ENCODE data around the gene MYH11. TPM values are rescaled to one million over a fixed set of nuclear protein-coding genes. Genes with fewer than 3 reads are reported as not detected.

Gene MYH11
- total and polyA plus RNA-seq, 4 experiments from 2014 or later, result 0.26 to 1.9 TPM; not detected in 2

- CTCF ChIA-PET (ENCODE audit: partially characterized antibody), result no interaction called here
- H3K27me3 ChIP-seq (ENCODE audit: insufficient read depth, low read length), result no peaks in the 10 kb centered on the region
- H3K4me3 ChIP-seq (ENCODE audit: low read length in 2 of 2), result no peak overlapping the region
- DNase-seq, result no peak
- Mint-ChIP-seq H3K36me3 (no peaks in the 10 kb centered on the region), H3K9me3 (no peaks in the 10 kb centered on the region), H3K4me3 (no peak overlapping the region), H3K27ac (no peak overlapping the region), H3K4me1 (no peaks in the 10 kb centered on the region), H3K27me3 (peaks cover 9 to 14% of the 10 kb centered on the region in 2 donors)
- POLR2A ChIA-PET (ENCODE audit: partially characterized antibody), result no interaction called here
- no peaks in the 10 kb centered on the region for H3K4me1 ChIP-seq (ENCODE audit: insufficient read depth, low read length)
- intact Hi-C loops (cut with micrococcal nuclease), result no loop called here
- no peak overlapping the region for H3K27ac ChIP-seq (ENCODE audit: low read depth, low read length)
- no peaks in the 10 kb centered on the region for H3K36me3 ChIP-seq (ENCODE audit: insufficient read depth, low read length)
- H3K9me3 ChIP-seq (ENCODE audit: control insufficient read depth in 1 of 2, low read length in 2 of 2), result no peaks in the 10 kb centered on the region
Observed at GRCh38 chr16:15778204-15778743, 78.6 kb downstream of the MYH11 start.

DNA sequence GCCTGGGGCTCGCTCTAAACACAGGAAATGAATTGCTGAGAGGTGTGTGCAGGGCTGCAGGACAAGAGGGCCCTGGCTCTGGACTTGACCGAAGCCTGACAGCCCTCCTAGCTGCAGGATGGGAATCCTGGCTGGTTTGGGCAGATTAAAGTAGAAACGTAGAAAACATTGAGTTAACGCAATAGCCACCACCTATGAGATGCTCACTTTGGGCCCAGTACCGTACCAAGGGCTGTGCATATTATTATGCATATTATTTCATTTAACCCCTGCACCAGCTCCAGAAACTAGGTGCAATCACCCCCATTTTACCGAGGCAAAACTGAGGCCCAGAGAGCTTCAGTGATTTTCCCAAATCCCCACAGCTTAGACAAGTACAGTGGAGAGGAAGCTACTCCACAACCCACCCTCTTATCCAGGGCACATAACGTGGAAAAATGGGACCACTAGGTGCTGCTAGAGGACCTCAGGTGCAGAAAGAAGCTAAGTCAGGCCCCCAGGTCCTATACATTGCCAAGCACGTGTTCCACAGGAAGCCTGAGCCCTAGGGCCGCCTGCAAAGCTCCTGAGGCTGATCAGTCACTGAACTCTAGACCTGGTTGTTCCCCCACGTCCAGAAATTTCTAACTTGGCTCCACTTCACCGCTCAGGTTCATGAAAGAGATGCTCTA lies 79.2 kb downstream of the MYH11 start:
- DNase-seq, result no peak
- no peaks in the 10 kb centered on the region for H3K36me3 Mint-ChIP-seq
- H3K27me3 Mint-ChIP-seq, result peaks cover 9 to 14% of the 10 kb centered on the region in 2 donors
- H3K4me3 Mint-ChIP-seq, result no peak overlapping the region
- Histone ChIP-seq H3K36me3 (ENCODE audit: insufficient read depth, low read length) (no peaks in the 10 kb centered on the region), H3K4me3 (ENCODE audit: low read length in 2 of 2) (no peak overlapping the region), H3K4me1 (ENCODE audit: insufficient read depth, low read length) (no peaks in the 10 kb centered on the region), H3K27ac (ENCODE audit: low read depth, low read length) (no peak overlapping the region), H3K9me3 (ENCODE audit: control insufficient read depth in 1 of 2, low read length in 2 of 2) (no peaks in the 10 kb centered on the region), H3K27me3 (ENCODE audit: insufficient read depth, low read length) (no peaks in the 10 kb centered on the region)
- intact Hi-C loops (cut with micrococcal nuclease), result no loop called here
- no peak overlapping the region for H3K27ac Mint-ChIP-seq
- H3K9me3 Mint-ChIP-seq, result no peaks in the 10 kb centered on the region
- no peaks in the 10 kb centered on the region for H3K4me1 Mint-ChIP-seq
- CTCF ChIA-PET (ENCODE audit: partially characterized antibody), result interaction anchor here (1.2 kb wide), 1 partner anchor 13 kb away, joined by 3 read pairs; no protein-coding TSS in a partner anchor
- POLR2A ChIA-PET (ENCODE audit: partially characterized antibody), result no interaction called here

DNA sequence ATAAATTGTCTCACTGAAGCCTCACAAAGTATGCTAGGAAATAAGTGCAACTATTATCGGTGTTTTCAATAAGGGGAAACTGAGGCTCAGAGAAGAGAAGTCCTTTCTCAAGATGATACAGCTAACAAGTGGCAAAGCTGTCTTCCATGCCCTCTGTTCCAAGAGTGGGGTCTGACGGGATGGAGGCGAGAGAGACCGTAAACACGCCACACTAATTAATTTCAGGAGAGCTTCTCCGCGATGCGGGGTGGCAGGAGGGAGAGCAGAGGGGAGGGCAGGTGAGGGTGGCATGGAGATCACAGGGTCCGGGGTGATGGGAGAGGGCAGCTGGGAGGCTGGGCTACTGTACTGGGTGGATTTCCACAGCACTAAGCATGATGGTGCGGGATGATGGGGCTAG lies 80.3 kb downstream of the MYH11 start:
- Histone ChIP-seq H3K4me3 (ENCODE audit: low read length in 2 of 2) (no peak overlapping the region), H3K27me3 (ENCODE audit: insufficient read depth, low read length) (no peaks in the 10 kb centered on the region), H3K27ac (ENCODE audit: low read depth, low read length) (no peak overlapping the region), H3K9me3 (ENCODE audit: control insufficient read depth in 1 of 2, low read length in 2 of 2) (no peaks in the 10 kb centered on the region), H3K36me3 (ENCODE audit: insufficient read depth, low read length) (no peaks in the 10 kb centered on the region), H3K4me1 (ENCODE audit: insufficient read depth, low read length) (no peaks in the 10 kb centered on the region)
- intact Hi-C loops (cut with micrococcal nuclease), result no loop called here
- H3K4me1 Mint-ChIP-seq, result no peaks in the 10 kb centered on the region
- no peaks in the 10 kb centered on the region for H3K36me3 Mint-ChIP-seq
- POLR2A ChIA-PET (ENCODE audit: partially characterized antibody), result no interaction called here
- no peak overlapping the region for H3K27ac Mint-ChIP-seq
- DNase-seq, result no peak
- no peaks in the 10 kb centered on the region for H3K9me3 Mint-ChIP-seq
- CTCF ChIA-PET (ENCODE audit: partially characterized antibody), result interaction anchor here (1.2 kb wide), 1 partner anchor 12 kb away, joined by 3 read pairs; no protein-coding TSS in a partner anchor
- peaks cover 9 to 15% of the 10 kb centered on the region in 2 donors for H3K27me3 Mint-ChIP-seq
- H3K4me3 Mint-ChIP-seq, result no peak overlapping the region

DNA sequence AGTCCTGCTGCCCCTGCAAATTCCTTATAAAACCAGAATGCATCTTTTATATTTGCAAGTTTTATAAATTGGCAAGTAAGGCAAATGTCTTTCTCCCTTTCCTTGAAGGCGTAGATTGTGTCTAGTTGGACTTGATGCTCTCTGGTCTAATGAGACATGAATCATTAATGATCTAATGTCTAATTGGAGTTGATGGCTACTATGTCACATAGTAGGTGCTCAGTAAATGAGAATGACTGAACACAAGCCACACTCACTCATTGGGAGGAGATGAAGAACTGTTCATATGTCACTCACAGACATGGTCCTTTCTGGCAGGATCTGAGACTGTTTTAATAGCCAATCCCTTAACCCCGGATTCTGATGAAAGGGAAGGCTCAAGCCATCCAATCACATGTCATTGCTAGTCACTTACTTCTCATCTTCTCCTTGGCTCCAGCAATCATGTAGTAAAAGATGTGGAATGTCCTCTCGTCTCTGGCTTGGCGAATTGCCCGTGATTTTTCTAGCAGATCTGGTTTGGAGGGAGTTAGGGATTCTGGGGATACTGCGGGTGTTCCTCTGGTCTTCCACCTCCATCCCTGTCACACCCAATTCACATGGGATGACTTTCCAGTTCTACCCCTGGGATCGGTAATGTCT lies 81.0 kb downstream of the MYH11 start:
- H3K27me3 Mint-ChIP-seq, result peaks cover 9 to 13% of the 10 kb centered on the region in 2 donors
- no peak overlapping the region for H3K4me3 ChIP-seq (ENCODE audit: low read length in 2 of 2)
- H3K4me1 Mint-ChIP-seq, result no peaks in the 10 kb centered on the region
- H3K27me3 ChIP-seq (ENCODE audit: insufficient read depth, low read length), result no peaks in the 10 kb centered on the region
- no peak for DNase-seq
- intact Hi-C loops (cut with micrococcal nuclease), result no loop called here
- H3K9me3 ChIP-seq (ENCODE audit: control insufficient read depth in 1 of 2, low read length in 2 of 2), result no peaks in the 10 kb centered on the region
- no peak overlapping the region for H3K4me3 Mint-ChIP-seq
- ChIA-PET CTCF (ENCODE audit: partially characterized antibody) (no interaction called here), POLR2A (ENCODE audit: partially characterized antibody) (no interaction called here)
- no peaks in the 10 kb centered on the region for H3K4me1 ChIP-seq (ENCODE audit: insufficient read depth, low read length)
- no peaks in the 10 kb centered on the region for H3K9me3 Mint-ChIP-seq
- no peaks in the 10 kb centered on the region for H3K36me3 ChIP-seq (ENCODE audit: insufficient read depth, low read length)
- no peak overlapping the region for H3K27ac Mint-ChIP-seq
- H3K27ac ChIP-seq (ENCODE audit: low read depth, low read length), result no peak overlapping the region
- H3K36me3 Mint-ChIP-seq, result no peaks in the 10 kb centered on the region

DNA sequence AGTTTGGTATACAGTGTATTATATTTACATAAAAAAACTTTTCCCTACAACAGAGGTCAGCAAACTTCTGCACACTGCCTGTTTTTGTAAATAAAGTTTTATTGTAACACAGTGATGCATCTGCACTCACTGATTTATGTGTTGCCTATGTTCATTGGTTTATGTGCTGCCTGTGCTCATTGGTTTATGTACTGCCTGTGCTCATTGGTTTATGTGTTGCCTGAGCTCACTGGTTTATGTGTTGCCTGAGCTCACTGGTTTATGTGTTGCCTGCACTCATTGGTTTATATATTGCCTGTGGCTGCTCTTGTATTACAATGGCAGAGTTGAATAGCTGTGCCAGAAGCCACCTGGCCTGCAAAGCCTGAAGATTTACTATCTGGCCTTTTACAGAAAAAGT lies 81.6 kb downstream of the MYH11 start:
- no peaks in the 10 kb centered on the region for H3K4me1 Mint-ChIP-seq
- no peaks in the 10 kb centered on the region for H3K36me3 Mint-ChIP-seq
- ChIA-PET CTCF (ENCODE audit: partially characterized antibody) (interaction anchor here (1.2 kb wide), 1 partner anchor 10 kb away, joined by 3 read pairs; no protein-coding TSS in a partner anchor), POLR2A (ENCODE audit: partially characterized antibody) (no interaction called here)
- no peaks in the 10 kb centered on the region for H3K9me3 Mint-ChIP-seq
- Histone ChIP-seq H3K27me3 (ENCODE audit: insufficient read depth, low read length) (no peaks in the 10 kb centered on the region), H3K36me3 (ENCODE audit: insufficient read depth, low read length) (no peaks in the 10 kb centered on the region), H3K27ac (ENCODE audit: low read depth, low read length) (no peak overlapping the region), H3K4me3 (ENCODE audit: low read length in 2 of 2) (no peak overlapping the region), H3K4me1 (ENCODE audit: insufficient read depth, low read length) (no peaks in the 10 kb centered on the region), H3K9me3 (ENCODE audit: control insufficient read depth in 1 of 2, low read length in 2 of 2) (no peaks in the 10 kb centered on the region)
- peaks cover 9 to 11% of the 10 kb centered on the region in 2 donors for H3K27me3 Mint-ChIP-seq
- intact Hi-C loops (cut with micrococcal nuclease), result no loop called here
- no peak overlapping the region for H3K27ac Mint-ChIP-seq
- DNase-seq, result no peak
- H3K4me3 Mint-ChIP-seq, result no peak overlapping the region

GRCh38 chr16:15773968-15774367 lies 82.9 kb downstream of the MYH11 start:
- DNase-seq, result no peak
- H3K9me3 ChIP-seq (ENCODE audit: control insufficient read depth in 1 of 2, low read length in 2 of 2), result no peaks in the 10 kb centered on the region
- no peaks in the 10 kb centered on the region for H3K36me3 ChIP-seq (ENCODE audit: insufficient read depth, low read length)
- CTCF ChIA-PET (ENCODE audit: partially characterized antibody), result interaction anchor here (1.8 kb wide), 1 partner anchor 10 kb away, joined by 5 read pairs; no protein-coding TSS in a partner anchor
- Mint-ChIP-seq H3K9me3 (no peaks in the 10 kb centered on the region), H3K27me3 (peaks cover 9 to 11% of the 10 kb centered on the region in 2 donors), H3K27ac (no peak overlapping the region), H3K4me3 (no peak overlapping the region), H3K36me3 (no peaks in the 10 kb centered on the region), H3K4me1 (no peaks in the 10 kb centered on the region)
- H3K4me1 ChIP-seq (ENCODE audit: insufficient read depth, low read length), result no peaks in the 10 kb centered on the region
- no peak overlapping the region for H3K4me3 ChIP-seq (ENCODE audit: low read length in 2 of 2)
- POLR2A ChIA-PET (ENCODE audit: partially characterized antibody), result no interaction called here
- H3K27ac ChIP-seq (ENCODE audit: low read depth, low read length), result no peak overlapping the region
- intact Hi-C loops (cut with micrococcal nuclease), result no loop called here
- H3K27me3 ChIP-seq (ENCODE audit: insufficient read depth, low read length), result no peaks in the 10 kb centered on the region

DNA sequence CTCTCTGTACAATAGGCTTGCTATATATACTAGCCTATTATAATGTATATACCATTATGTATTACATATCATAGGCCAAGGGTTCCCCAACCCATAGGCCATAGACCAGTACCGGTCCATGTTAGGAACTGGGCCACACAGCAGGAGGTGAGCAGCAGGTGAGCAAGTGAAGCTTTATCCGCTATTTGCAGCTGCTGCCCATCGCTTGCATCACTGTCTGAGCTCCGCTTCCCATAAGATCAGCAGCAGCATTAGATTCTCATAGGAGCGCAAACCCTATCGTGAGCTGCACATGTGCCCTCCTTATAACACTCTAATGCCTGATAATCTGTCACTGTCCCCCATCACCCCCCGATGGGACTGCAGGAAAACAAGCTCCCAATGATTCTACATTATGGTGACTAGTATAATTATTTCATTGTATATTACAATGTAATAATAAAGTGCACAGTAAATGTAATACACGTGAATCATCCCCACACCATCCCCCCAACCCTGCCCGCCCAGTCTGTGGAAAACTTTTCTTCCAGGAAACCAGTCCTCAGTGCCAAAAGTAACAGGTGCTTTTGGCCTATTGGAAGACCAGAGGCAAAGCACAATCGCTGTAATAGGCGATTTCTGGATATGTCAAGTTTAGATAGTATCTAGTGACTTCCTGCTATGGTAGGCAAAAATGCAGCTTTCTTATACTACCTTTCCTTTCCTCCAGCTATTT lies 84.1 kb downstream of the MYH11 start:
- POLR2A ChIA-PET (ENCODE audit: partially characterized antibody), result no interaction called here
- peaks cover 9 to 11% of the 10 kb centered on the region in 2 donors for H3K27me3 Mint-ChIP-seq
- Histone ChIP-seq H3K36me3 (ENCODE audit: insufficient read depth, low read length) (no peaks in the 10 kb centered on the region), H3K4me3 (ENCODE audit: low read length in 2 of 2) (no peak overlapping the region), H3K4me1 (ENCODE audit: insufficient read depth, low read length) (no peaks in the 10 kb centered on the region), H3K27ac (ENCODE audit: low read depth, low read length) (no peak overlapping the region), H3K27me3 (ENCODE audit: insufficient read depth, low read length) (no peaks in the 10 kb centered on the region), H3K9me3 (ENCODE audit: control insufficient read depth in 1 of 2, low read length in 2 of 2) (no peaks in the 10 kb centered on the region)
- intact Hi-C loops (cut with micrococcal nuclease), result no loop called here
- peaks cover 0 to 2% (median 0%) of the 10 kb centered on the region in 8 donors for H3K9me3 Mint-ChIP-seq
- H3K4me3 Mint-ChIP-seq, result no peak overlapping the region
- no peak for DNase-seq
- H3K27ac Mint-ChIP-seq, result no peak overlapping the region
- CTCF ChIA-PET (ENCODE audit: partially characterized antibody), result interaction anchor here (1.8 kb wide), 1 partner anchor 9 kb away, joined by 5 read pairs; no protein-coding TSS in a partner anchor
- H3K4me1 Mint-ChIP-seq, result no peaks in the 10 kb centered on the region
- H3K36me3 Mint-ChIP-seq, result no peaks in the 10 kb centered on the region

Data from CD4-positive, alpha-beta memory T cell (primary cell).